ENCODE results near the gene CTIF. TPM values are rescaled to one million over a fixed set of nuclear protein-coding genes. Genes with fewer than 3 reads are reported as not detected.

The CTIF gene
- total and polyA plus RNA-seq, 4 donors = 12.2 to 45.7 (median 32.6) TPM

GRCh38 chr18:48756511-48757226 is 217.8 kb downstream of the CTIF start:
- DNase-seq (no peak), ATAC-seq (ENCODE audit: insufficient read depth, low FRiP score) (no peak)
- H3K4me1 ChIP-seq (ENCODE audit: control insufficient read depth in 5 of 5, insufficient read depth in 5 of 5, low read length in 5 of 5) = peaks cover 0 to 12% (median 4%) of the 10 kb centered on the region in 5 donors
- H3K4me3 ChIP-seq = no peak overlapping the region
- H3K9ac ChIP-seq (ENCODE audit: insufficient read depth in 1 of 2, low read length in 2 of 2) = no peak overlapping the region
- H3K9me3 ChIP-seq (ENCODE audit: control insufficient read depth in 4 of 4, insufficient read depth in 3 of 4, low read length in 3 of 4) = peaks cover 0 to 2% (median 0%) of the 10 kb centered on the region in 4 donors
- WGBS, 2 donors = 88 to 90% methylated on average over 4 of the region's 4 CpGs
- H3K36me3 ChIP-seq (ENCODE audit: control insufficient read depth in 4 of 4, insufficient read depth in 4 of 4, low read length in 4 of 4) = peaks cover 0 to 12% (median 4%) of the 10 kb centered on the region in 4 donors
- no peak for TF ChIP-seq CTCF (IDR thresholded peaks at IDR 0.05; ENCODE audit: control extremely low read depth, extremely low read depth)
- H3K27me3 ChIP-seq (ENCODE audit: control insufficient read depth in 3 of 3, insufficient read depth in 3 of 3, low read length in 2 of 3) = no peaks in the 10 kb centered on the region
- H3K27ac ChIP-seq (ENCODE audit: low read depth in 1 of 2, low read length in 1 of 2) = no peak overlapping the region

- ATAC-seq (ENCODE audit: insufficient read depth, low FRiP score) (no peak), DNase-seq (no peak)
- Histone ChIP-seq H3K9ac (ENCODE audit: insufficient read depth in 1 of 2, low read length in 2 of 2) (no peak overlapping the region), H3K27me3 (ENCODE audit: control insufficient read depth in 3 of 3, insufficient read depth in 3 of 3, low read length in 2 of 3) (no peaks in the 10 kb centered on the region), H3K27ac (ENCODE audit: low read depth in 1 of 2, low read length in 1 of 2) (no peak overlapping the region), H3K4me1 (ENCODE audit: control insufficient read depth in 5 of 5, insufficient read depth in 5 of 5, low read length in 5 of 5) (peaks cover 0 to 5% (median 0%) of the 10 kb centered on the region in 5 donors), H3K9me3 (ENCODE audit: control insufficient read depth in 4 of 4, insufficient read depth in 3 of 4, low read length in 3 of 4) (peaks cover 0 to 2% (median 0%) of the 10 kb centered on the region in 4 donors), H3K36me3 (ENCODE audit: control insufficient read depth in 4 of 4, insufficient read depth in 4 of 4, low read length in 4 of 4) (peaks cover 0 to 18% (median 11%) of the 10 kb centered on the region in 4 donors), H3K4me3 (no peak overlapping the region)
- no peak for TF ChIP-seq CTCF (IDR thresholded peaks at IDR 0.05; ENCODE audit: control extremely low read depth, extremely low read depth)
- 82 to 83% methylated on average over 6 of the region's 6 CpGs for WGBS, 2 donors
Measured at GRCh38 chr18:48757367-48757766, 218.5 kb downstream of the CTIF start.

- Histone ChIP-seq H3K27me3 (ENCODE audit: control insufficient read depth in 3 of 3, insufficient read depth in 3 of 3, low read length in 2 of 3) (no peaks in the 10 kb centered on the region), H3K36me3 (ENCODE audit: control insufficient read depth in 4 of 4, insufficient read depth in 4 of 4, low read length in 4 of 4) (peaks cover 0 to 18% (median 12%) of the 10 kb centered on the region in 4 donors), H3K9ac (ENCODE audit: insufficient read depth in 1 of 2, low read length in 2 of 2) (no peak overlapping the region), H3K4me1 (ENCODE audit: control insufficient read depth in 5 of 5, insufficient read depth in 5 of 5, low read length in 5 of 5) (peaks cover 0 to 4% (median 3%) of the 10 kb centered on the region in 5 donors), H3K27ac (ENCODE audit: low read depth in 1 of 2, low read length in 1 of 2) (no peak overlapping the region), H3K4me3 (no peak overlapping the region), H3K9me3 (ENCODE audit: control insufficient read depth in 4 of 4, insufficient read depth in 3 of 4, low read length in 3 of 4) (peaks cover 0 to 2% (median 0%) of the 10 kb centered on the region in 4 donors)
- WGBS, 2 donors = 92 to 94% methylated on average over 13 of the region's 13 CpGs
- ATAC-seq (ENCODE audit: insufficient read depth, low FRiP score) (no peak), DNase-seq (no peak)
- TF ChIP-seq CTCF (IDR thresholded peaks at IDR 0.05; ENCODE audit: control extremely low read depth, extremely low read depth) = no peak
Measured at GRCh38 chr18:48757906-48758305, 219.1 kb downstream of the CTIF start.
